SK-N-SH (cell line): ENCODE results near the gene SLC46A2. TPM values are rescaled to one million over a fixed set of nuclear protein-coding genes. Genes with fewer than 3 reads are reported as not detected.

Source experiments
- CTCF ChIA-PET: fragments of 300-600, 350-600 bp; formaldehyde crosslinking; extraction: SDS; loops from one replicate; lab custom pipeline; 2021; lab: Yijun Ruan, JAX
- POLR2A ChIA-PET: fragments of 350-600 bp; sonication (Branson Sonifier 250); formaldehyde crosslinking; extraction: SDS; loops from one replicate; lab custom pipeline; 2020; ENCODE audit warnings: antibody characterized with exemption, inconsistent platforms; lab: Yijun Ruan, JAX
- DNase-seq: peaks from one replicate; pipeline ENCODE4 v3.0.0; 2012
- H2AFZ ChIP-seq: fragments of 200-600 bp; sonication (generic); 2 replicates; pipeline ENCODE4 v1.8.1; 2016; ENCODE audit warnings: antibody characterized with exemption, mild to moderate bottlenecking, low read depth
- H3F3A ChIP-seq: fragments of 200-600 bp; sonication (generic); replicated peaks from 2 replicates; pipeline ENCODE3; 2016; ENCODE audit warnings: antibody characterized with exemption, mild to moderate bottlenecking; ENCODE audit not compliant: insufficient read depth
- H3K27ac ChIP-seq, 2 experiments: fragments of 200-500 bp in 1 of 2; fragments of 200-600 bp in 1 of 2; sonication (Bioruptor generic) in 1 of 2; sonication (generic), shearing (Covaris generic) in 1 of 2; 2 replicates each; pipeline versions ENCODE4 v1.5.1 to v1.6.1; 2014 to 2016; ENCODE audit warnings: low read depth in 2 of 2, inconsistent platforms in 1 of 2, low read length in 1 of 2, mild to moderate bottlenecking in 1 of 2, mixed read lengths in 1 of 2
- H3K27me3 ChIP-seq: fragments of 200-600 bp; sonication (generic), shearing (Covaris generic); 2 replicates; pipeline ENCODE4 v1.6.1; 2016; ENCODE audit warnings: mixed run types; ENCODE audit not compliant: insufficient read depth
- H3K36me3 ChIP-seq, 2 experiments: fragments of 200-500 bp in 1 of 2; fragments of 200-600 bp in 1 of 2; sonication (Bioruptor generic) in 1 of 2; sonication (generic) in 1 of 2; replicated peaks in 1 of 2; 2 replicates each; pipeline versions ENCODE3 to v1.5.1; 2014 to 2016; ENCODE audit warnings: low read length in 1 of 2, mild to moderate bottlenecking in 1 of 2; ENCODE audit not compliant: insufficient read depth in 2 of 2, control insufficient read depth in 1 of 2
- H3K4me1 ChIP-seq, 2 experiments: fragments of 200-500 bp in 1 of 2; fragments of 200-600 bp in 1 of 2; sonication (Bioruptor generic) in 1 of 2; sonication (generic), shearing (Covaris generic) in 1 of 2; 2 replicates each; pipeline versions ENCODE4 v1.5.1 to v1.6.1; 2014 to 2016; ENCODE audit warnings: low read depth in 1 of 2, low read length in 1 of 2, mixed run types in 1 of 2; ENCODE audit not compliant: insufficient read depth in 2 of 2, control insufficient read depth in 1 of 2
- H3K4me2 ChIP-seq: fragments of 200-600 bp; sonication (generic), shearing (Covaris generic); 2 replicates; pipeline ENCODE4 v1.6.1; 2017; ENCODE audit warnings: mixed run types
- H3K4me3 ChIP-seq, 2 experiments: fragments of 200-500 bp in 1 of 2; fragments of 200-600 bp in 1 of 2; sonication (Bioruptor generic) in 1 of 2; sonication (generic), shearing (Covaris generic) in 1 of 2; 2 replicates each; pipeline versions ENCODE4 v1.5.1 to v1.8.1; 2014 to 2016; ENCODE audit warnings: low read depth in 2 of 2, inconsistent platforms in 1 of 2, low read length in 1 of 2, mild to moderate bottlenecking in 1 of 2, mixed read lengths in 1 of 2, moderate library complexity in 1 of 2
- H3K79me2 ChIP-seq: fragments of 200-600 bp; sonication (generic); 2 replicates; pipeline ENCODE4 v1.8.1; 2017; ENCODE audit warnings: mild to moderate bottlenecking; ENCODE audit not compliant: insufficient read depth
- H3K9ac ChIP-seq: fragments of 200-600 bp; sonication (generic); 2 replicates; pipeline ENCODE4 v1.6.1; 2017; ENCODE audit warnings: mixed run types
- H3K9me2 ChIP-seq: fragments of 200-600 bp; sonication (generic); 2 replicates; pipeline ENCODE4 v1.6.1; 2017; ENCODE audit warnings: mixed run types
- H3K9me3 ChIP-seq: fragments of 200-600 bp; sonication (generic); 2 replicates; pipeline ENCODE4 v1.6.1; 2017; ENCODE audit warnings: mixed run types, mild to moderate bottlenecking, moderate library complexity
- H4K20me1 ChIP-seq: fragments of 200-600 bp; sonication (generic); 2 replicates; pipeline ENCODE4 v1.6.1; 2017; ENCODE audit warnings: mild to moderate bottlenecking, mixed run types; ENCODE audit not compliant: insufficient read depth
- CHD2 ChIP-seq: fragments of 150-350 bp; IDR thresholded peaks from 2 replicates; pipeline ENCODE4 v1.6.1; 2018; ENCODE audit warnings: low read length; ENCODE audit not compliant: partially characterized antibody
- CTCF ChIP-seq: fragments of 200-600 bp; sonication (generic); IDR thresholded peaks from 2 replicates; pipeline ENCODE4 v1.6.1; 2017; ENCODE audit warnings: antibody characterized with exemption, mild to moderate bottlenecking, moderate library complexity
- GATA2 ChIP-seq: sonication (generic); formaldehyde crosslinking; IDR thresholded peaks from 2 replicates; pipeline ENCODE4 v1.5.0; 2020; ENCODE audit warnings: mild to moderate bottlenecking, missing genetic modification reagents
- SMC3 ChIP-seq: IDR thresholded peaks from 2 replicates; pipeline ENCODE4 v1.6.1; 2012; ENCODE audit warnings: low read depth, low read length, improper control_type of control experiment
- TAF1 ChIP-seq: IDR thresholded peaks from 2 replicates; pipeline ENCODE4 v1.6.1; 2012; ENCODE audit warnings: low read depth, mild to moderate bottlenecking, low read length, moderate library complexity, borderline replicate concordance
- WGBS: methylation state at CpG from one replicate; pipeline ENCODE4 v1.1.6; 2017; ENCODE audit warnings: low lambda C conversion rate; 5-methylcytosine and 5-hydroxymethylcytosine counted together
- polyA plus RNA-seq, 3 experiments: library from polyadenylated mRNA; depleted of rRNA; stranded (reverse); fragments of >200 nt; gene quantifications; 2 replicates each; pipeline ENCODE4 v1.2.3, GENCODE V29; 2012
- TF ChIP-seq, protein P1 (sequence below): IDR thresholded peaks from 2 replicates; pipeline ENCODE4 v1.6.1; 2012; ENCODE audit warnings: mild to moderate bottlenecking, low read depth, low read length, moderate library complexity
- TF ChIP-seq, protein P2 (sequence below): IDR thresholded peaks from 2 replicates; pipeline ENCODE4 v1.4.0; 2012; ENCODE audit warnings: low read depth

Gene SLC46A2
- polyA plus RNA-seq, 1 of the 3 experiments (the other 2 are of a cell fraction): not detected

DNA sequence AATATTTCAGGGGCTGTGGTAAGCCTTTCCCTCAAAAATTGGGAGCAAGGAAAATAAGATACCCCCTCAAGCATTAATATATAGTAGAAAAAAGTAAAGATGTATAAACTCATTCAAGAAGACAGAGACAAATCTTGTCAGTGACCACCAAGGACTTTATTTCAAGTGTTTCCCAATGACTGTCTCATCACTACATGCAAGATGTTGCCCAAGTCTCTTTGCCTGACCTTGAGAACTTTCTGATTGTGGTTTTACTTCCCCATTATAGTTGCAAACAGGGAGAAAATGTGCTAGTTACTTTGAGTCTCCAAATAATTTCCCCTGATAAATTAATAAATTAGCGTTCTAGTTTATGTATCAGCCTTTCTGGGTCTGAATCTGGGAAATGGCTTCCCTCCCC lies 4.0 kb upstream of the SLC46A2 start:
- H3K4me2 ChIP-seq: no peak overlapping the region
- 64% methylated on average over 1 of the region's 1 CpG for WGBS
- H3K4me1 ChIP-seq: peaks cover 0 to 5% of the 10 kb centered on the region in 2 experiments; a peak in 1 of 4 replicates
- POLR2A ChIA-PET: no interaction called here
- no peaks in the 10 kb centered on the region for H3K9me3 ChIP-seq
- H3K9ac ChIP-seq: no peak overlapping the region
- no peak for DNase-seq
- no peak overlapping the region for H3K4me3 ChIP-seq
- H2AFZ ChIP-seq: no peak overlapping the region
- CTCF ChIA-PET: interaction anchor here (1.0 kb wide), 2 partner anchors 9 to 27 kb away, joined by 3 to 4 read pairs; no protein-coding TSS in a partner anchor
- H3K27ac ChIP-seq: no peak overlapping the region
- TF ChIP-seq SMC3 (no peak), TAF1 (no peak), CHD2 (no peak)
- TF ChIP-seq, protein P1, sequence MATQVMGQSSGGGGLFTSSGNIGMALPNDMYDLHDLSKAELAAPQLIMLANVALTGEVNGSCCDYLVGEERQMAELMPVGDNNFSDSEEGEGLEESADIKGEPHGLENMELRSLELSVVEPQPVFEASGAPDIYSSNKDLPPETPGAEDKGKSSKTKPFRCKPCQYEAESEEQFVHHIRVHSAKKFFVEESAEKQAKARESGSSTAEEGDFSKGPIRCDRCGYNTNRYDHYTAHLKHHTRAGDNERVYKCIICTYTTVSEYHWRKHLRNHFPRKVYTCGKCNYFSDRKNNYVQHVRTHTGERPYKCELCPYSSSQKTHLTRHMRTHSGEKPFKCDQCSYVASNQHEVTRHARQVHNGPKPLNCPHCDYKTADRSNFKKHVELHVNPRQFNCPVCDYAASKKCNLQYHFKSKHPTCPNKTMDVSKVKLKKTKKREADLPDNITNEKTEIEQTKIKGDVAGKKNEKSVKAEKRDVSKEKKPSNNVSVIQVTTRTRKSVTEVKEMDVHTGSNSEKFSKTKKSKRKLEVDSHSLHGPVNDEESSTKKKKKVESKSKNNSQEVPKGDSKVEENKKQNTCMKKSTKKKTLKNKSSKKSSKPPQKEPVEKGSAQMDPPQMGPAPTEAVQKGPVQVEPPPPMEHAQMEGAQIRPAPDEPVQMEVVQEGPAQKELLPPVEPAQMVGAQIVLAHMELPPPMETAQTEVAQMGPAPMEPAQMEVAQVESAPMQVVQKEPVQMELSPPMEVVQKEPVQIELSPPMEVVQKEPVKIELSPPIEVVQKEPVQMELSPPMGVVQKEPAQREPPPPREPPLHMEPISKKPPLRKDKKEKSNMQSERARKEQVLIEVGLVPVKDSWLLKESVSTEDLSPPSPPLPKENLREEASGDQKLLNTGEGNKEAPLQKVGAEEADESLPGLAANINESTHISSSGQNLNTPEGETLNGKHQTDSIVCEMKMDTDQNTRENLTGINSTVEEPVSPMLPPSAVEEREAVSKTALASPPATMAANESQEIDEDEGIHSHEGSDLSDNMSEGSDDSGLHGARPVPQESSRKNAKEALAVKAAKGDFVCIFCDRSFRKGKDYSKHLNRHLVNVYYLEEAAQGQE: no peak
- TF ChIP-seq, protein P2, sequence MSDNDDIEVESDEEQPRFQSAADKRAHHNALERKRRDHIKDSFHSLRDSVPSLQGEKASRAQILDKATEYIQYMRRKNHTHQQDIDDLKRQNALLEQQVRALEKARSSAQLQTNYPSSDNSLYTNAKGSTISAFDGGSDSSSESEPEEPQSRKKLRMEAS: no peak
- H3K9me2 ChIP-seq: no peaks in the 10 kb centered on the region
- no peaks in the 10 kb centered on the region for H3K27me3 ChIP-seq
- no peaks in the 10 kb centered on the region for H3F3A ChIP-seq
- no peaks in the 10 kb centered on the region for H4K20me1 ChIP-seq
- H3K36me3 ChIP-seq: no peaks in the 10 kb centered on the region
- H3K79me2 ChIP-seq: no peaks in the 10 kb centered on the region

- no peaks in the 10 kb centered on the region for H3K79me2 ChIP-seq
- DNase-seq: no peak
- no peak for TF ChIP-seq CTCF
- TF ChIP-seq, protein P1: no peak
- TF ChIP-seq GATA2: no peak
- TF ChIP-seq TAF1: no peak
- H3K9ac ChIP-seq: no peak overlapping the region
- 73% methylated on average over 1 of the region's 1 CpG for WGBS
- ChIA-PET CTCF (interaction anchor here (1.0 to 2.0 kb wide), 5 partner anchors 9 to 219 kb away, joined by 3 to 9 read pairs (median 3); no protein-coding TSS in a partner anchor), POLR2A (no interaction called here)
- no peaks in the 10 kb centered on the region for H3K9me3 ChIP-seq
- H4K20me1 ChIP-seq: no peaks in the 10 kb centered on the region
- H3K27me3 ChIP-seq: no peaks in the 10 kb centered on the region
- peaks cover 0 to 5% of the 10 kb centered on the region in 2 experiments; a peak in 1 of 4 replicates for H3K4me1 ChIP-seq
- H3K36me3 ChIP-seq: no peaks in the 10 kb centered on the region
- H2AFZ ChIP-seq: no peak overlapping the region
- H3F3A ChIP-seq: no peaks in the 10 kb centered on the region
- no peak overlapping the region for H3K27ac ChIP-seq
- H3K9me2 ChIP-seq: no peaks in the 10 kb centered on the region
- no peak overlapping the region for H3K4me2 ChIP-seq
- H3K4me3 ChIP-seq: no peak overlapping the region
Measured at GRCh38 chr9:112894041-112894440, 3.4 kb upstream of the SLC46A2 start.
